Measurements from ENCODE around the gene EXPH5.

DNA sequence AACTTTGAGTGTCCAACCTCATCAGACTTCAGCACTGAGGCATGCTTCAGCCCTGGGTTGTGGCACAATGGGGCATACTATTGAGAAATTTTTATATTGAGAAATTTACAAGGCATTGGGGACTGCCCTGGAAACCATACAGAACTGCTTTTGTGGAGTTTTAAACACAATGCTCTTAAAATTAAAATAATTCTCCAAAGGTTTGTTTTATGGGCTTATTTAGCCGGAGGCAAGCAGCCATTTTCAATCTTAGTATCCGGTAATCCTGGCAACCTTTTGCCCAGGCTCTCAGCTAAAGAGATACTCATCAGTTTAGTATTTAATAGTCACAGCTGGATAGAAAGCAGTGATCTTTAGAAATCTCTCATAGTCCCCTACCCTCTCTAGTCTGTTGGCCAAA, 3.1 kb upstream of the EXPH5 start:
- TF ChIP-seq, protein P1, sequence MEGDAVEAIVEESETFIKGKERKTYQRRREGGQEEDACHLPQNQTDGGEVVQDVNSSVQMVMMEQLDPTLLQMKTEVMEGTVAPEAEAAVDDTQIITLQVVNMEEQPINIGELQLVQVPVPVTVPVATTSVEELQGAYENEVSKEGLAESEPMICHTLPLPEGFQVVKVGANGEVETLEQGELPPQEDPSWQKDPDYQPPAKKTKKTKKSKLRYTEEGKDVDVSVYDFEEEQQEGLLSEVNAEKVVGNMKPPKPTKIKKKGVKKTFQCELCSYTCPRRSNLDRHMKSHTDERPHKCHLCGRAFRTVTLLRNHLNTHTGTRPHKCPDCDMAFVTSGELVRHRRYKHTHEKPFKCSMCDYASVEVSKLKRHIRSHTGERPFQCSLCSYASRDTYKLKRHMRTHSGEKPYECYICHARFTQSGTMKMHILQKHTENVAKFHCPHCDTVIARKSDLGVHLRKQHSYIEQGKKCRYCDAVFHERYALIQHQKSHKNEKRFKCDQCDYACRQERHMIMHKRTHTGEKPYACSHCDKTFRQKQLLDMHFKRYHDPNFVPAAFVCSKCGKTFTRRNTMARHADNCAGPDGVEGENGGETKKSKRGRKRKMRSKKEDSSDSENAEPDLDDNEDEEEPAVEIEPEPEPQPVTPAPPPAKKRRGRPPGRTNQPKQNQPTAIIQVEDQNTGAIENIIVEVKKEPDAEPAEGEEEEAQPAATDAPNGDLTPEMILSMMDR (optimal IDR thresholded peaks at IDR 0.05 in 1 of 3, IDR thresholded peaks at IDR 0.05 in 1 of 3, conservative IDR thresholded peaks at IDR 0.05 in 1 of 3; ENCODE audit: extremely low read depth in 1 of 3, insufficient read depth in 2 of 3, low read length in 3 of 3), result no peak
- no peak for TF ChIP-seq EZH2 (IDR thresholded peaks at IDR 0.05; ENCODE audit: low read length)

Data from keratinocyte (primary cell).